ENCODE data around the gene EFCAB14.

GRCh38 chr1:46659307-46659870, 59.5 kb downstream of the EFCAB14 start:
- no peak for TF ChIP-seq TAF1 (IDR thresholded peaks at IDR 0.05; ENCODE audit: borderline replicate concordance, insufficient read depth, low read length)
- no peak for TF ChIP-seq POLR2AphosphoS5 (IDR thresholded peaks at IDR 0.05; ENCODE audit: low read depth, low read length)
- no peak for TF ChIP-seq SIN3A (IDR thresholded peaks at IDR 0.05; ENCODE audit: borderline replicate concordance, insufficient read depth, low read length)
- no peak for TF ChIP-seq REST (IDR thresholded peaks at IDR 0.05; ENCODE audit: insufficient read depth in 1 of 2, low read depth in 2 of 2, low read length in 2 of 2)

All from PFSK-1 (cell line).